ENCODE results near the gene PTPRN2. TPM values are rescaled to one million over a fixed set of nuclear protein-coding genes. Genes with fewer than 3 reads are reported as not detected.

Gene PTPRN2
- total and polyA plus RNA-seq, 2 donors (not counting 3 experiments of a cell fraction or from before 2014, with no cell fraction given), result 0.62 to 0.88 TPM

GRCh38 chr7:157520249-157520648 is 1067.4 kb downstream of the PTPRN2 start:
- Histone ChIP-seq H3K36me3 (ENCODE audit: control insufficient read depth in 2 of 2, extremely low read depth in 1 of 2, insufficient read depth in 2 of 2, low read length in 2 of 2) (no peaks in the 10 kb centered on the region), H2AFZ (ENCODE audit: low read depth, low read length) (no peak overlapping the region), H3K9ac (replicated peaks; ENCODE audit: extremely low read depth, insufficient read depth, low read length) (no peak overlapping the region), H3K4me3 (replicated peaks in 1 of 3; ENCODE audit: insufficient read depth in 1 of 3, low read depth in 1 of 3, low read length in 3 of 3) (no peak overlapping the region), H3K9me3 (replicated peaks; ENCODE audit: control insufficient read depth, insufficient read depth, low read length) (no peaks in the 10 kb centered on the region), H4K20me1 (replicated peaks; ENCODE audit: control insufficient read depth, extremely low read depth, insufficient read depth, low read length) (no peaks in the 10 kb centered on the region), H3K79me2 (ENCODE audit: control insufficient read depth, insufficient read depth, low read length) (no peaks in the 10 kb centered on the region), H3K4me2 (ENCODE audit: insufficient read depth, low read length) (no peak overlapping the region), H3K27me3 (ENCODE audit: control insufficient read depth in 2 of 2, insufficient read depth in 2 of 2, low read length in 2 of 2) (no peaks in the 10 kb centered on the region), H3K9me1 (replicated peaks; ENCODE audit: control insufficient read depth, extremely low read depth, insufficient read depth, low read length) (no peaks in the 10 kb centered on the region), H3K4me1 (ENCODE audit: control insufficient read depth, extremely low read depth, insufficient read depth, low read length) (no peaks in the 10 kb centered on the region), H3K27ac (ENCODE audit: insufficient read depth, low read depth, low read length) (no peak overlapping the region)
- intact Hi-C loops (cut with micrococcal nuclease), result no loop called here
- FAIRE-seq (no peak), DNase-seq (ENCODE audit: low read depth, low spot score) (no peak)
- no peak for TF ChIP-seq MAX (IDR thresholded peaks at IDR 0.05; ENCODE audit: insufficient read depth, insufficient read length)
- no peak for TF ChIP-seq GATA2 (IDR thresholded peaks at IDR 0.05; ENCODE audit: insufficient read depth, insufficient read length, low read depth, low read length)
- TF ChIP-seq FOS (IDR thresholded peaks at IDR 0.05; ENCODE audit: borderline replicate concordance, insufficient read depth, low read length), result no peak
- TF ChIP-seq EZH2 (IDR thresholded peaks at IDR 0.05; ENCODE audit: borderline replicate concordance, low read depth, low read length, severe bottlenecking), result no peak
- no peak for TF ChIP-seq POLR2AphosphoS5 (IDR thresholded peaks at IDR 0.05; ENCODE audit: insufficient read depth, low read depth, low read length)
- TF ChIP-seq JUN (IDR thresholded peaks at IDR 0.05; ENCODE audit: borderline replicate concordance, insufficient read depth, insufficient read length, low read depth), result no peak
- ChIA-PET POLR2A (no interaction called here), CTCF (no interaction called here)
- dilution Hi-C loops (cut with MboI; ENCODE audit: extremely low pct_ligation_motif_present, low sequenced_read_pairs), result no loop called here
- no TSS peak for BruUV-seq (replicated peaks)

GRCh38 chr7:157519798-157520244 is 1067.8 kb downstream of the PTPRN2 start:
- no peak overlapping the region for H3K27ac ChIP-seq (ENCODE audit: insufficient read depth, low read depth, low read length)
- H3K79me2 ChIP-seq (ENCODE audit: control insufficient read depth, insufficient read depth, low read length), result no peaks in the 10 kb centered on the region
- no peak overlapping the region for H3K4me3 ChIP-seq (replicated peaks in 1 of 3; ENCODE audit: insufficient read depth in 1 of 3, low read depth in 1 of 3, low read length in 3 of 3)
- no peak for DNase-seq (ENCODE audit: low read depth, low spot score)
- H3K36me3 ChIP-seq (ENCODE audit: control insufficient read depth in 2 of 2, extremely low read depth in 1 of 2, insufficient read depth in 2 of 2, low read length in 2 of 2), result no peaks in the 10 kb centered on the region
- POLR2A ChIA-PET, result no interaction called here
- no peaks in the 10 kb centered on the region for H3K27me3 ChIP-seq (ENCODE audit: control insufficient read depth in 2 of 2, insufficient read depth in 2 of 2, low read length in 2 of 2)
- FAIRE-seq, result no peak
- H3K9ac ChIP-seq (replicated peaks; ENCODE audit: extremely low read depth, insufficient read depth, low read length), result no peak overlapping the region
- no peaks in the 10 kb centered on the region for H3K9me1 ChIP-seq (replicated peaks; ENCODE audit: control insufficient read depth, extremely low read depth, insufficient read depth, low read length)
- BruUV-seq (replicated peaks), result no TSS peak
- CTCF ChIA-PET, result no interaction called here
- H4K20me1 ChIP-seq (replicated peaks; ENCODE audit: control insufficient read depth, extremely low read depth, insufficient read depth, low read length), result no peaks in the 10 kb centered on the region
- intact Hi-C loops (cut with micrococcal nuclease) (no loop called here), dilution Hi-C loops (cut with MboI; ENCODE audit: extremely low pct_ligation_motif_present, low sequenced_read_pairs) (no loop called here)
- no peaks in the 10 kb centered on the region for H3K4me1 ChIP-seq (ENCODE audit: control insufficient read depth, extremely low read depth, insufficient read depth, low read length)
- no peak overlapping the region for H2AFZ ChIP-seq (ENCODE audit: low read depth, low read length)
- TF ChIP-seq POLR2AphosphoS5 (IDR thresholded peaks at IDR 0.05; ENCODE audit: insufficient read depth, low read depth, low read length) (no peak), CTCF (IDR thresholded peaks at IDR 0.05; ENCODE audit: extremely low read depth in 1 of 2, insufficient read depth in 1 of 2, low read depth in 1 of 2, low read length in 2 of 2) (no peak), JUN (IDR thresholded peaks at IDR 0.05; ENCODE audit: borderline replicate concordance, insufficient read depth, insufficient read length, low read depth) (no peak), EZH2 (IDR thresholded peaks at IDR 0.05; ENCODE audit: borderline replicate concordance, low read depth, low read length, severe bottlenecking) (no peak), MYC (IDR thresholded peaks at IDR 0.05; ENCODE audit: low read depth, low read length) (no peak), FOS (IDR thresholded peaks at IDR 0.05; ENCODE audit: borderline replicate concordance, insufficient read depth, low read length) (no peak), GATA2 (IDR thresholded peaks at IDR 0.05; ENCODE audit: insufficient read depth, insufficient read length, low read depth, low read length) (no peak), POLR2A (IDR thresholded peaks at IDR 0.05; ENCODE audit: low read depth, low read length) (no peak), MAX (IDR thresholded peaks at IDR 0.05; ENCODE audit: insufficient read depth, insufficient read length) (no peak)
- no peaks in the 10 kb centered on the region for H3K9me3 ChIP-seq (replicated peaks; ENCODE audit: control insufficient read depth, insufficient read depth, low read length)
- no peak overlapping the region for H3K4me2 ChIP-seq (ENCODE audit: insufficient read depth, low read length)

All from endothelial cell of umbilical vein (primary cell).